NCI-H1694 (cell line): ENCODE results near the gene APOBEC3B.
"Not testable (repeated sequence)": the region's sequence is repeated elsewhere in the genome, so short reads cannot be mapped to it uniquely, and the experiment has no call there.

Experiments used
- DNase-seq: peaks from one replicate; lab custom pipeline; 2025; lab: John Stamatoyannopoulos, UW

The APOBEC3B gene

DNA sequence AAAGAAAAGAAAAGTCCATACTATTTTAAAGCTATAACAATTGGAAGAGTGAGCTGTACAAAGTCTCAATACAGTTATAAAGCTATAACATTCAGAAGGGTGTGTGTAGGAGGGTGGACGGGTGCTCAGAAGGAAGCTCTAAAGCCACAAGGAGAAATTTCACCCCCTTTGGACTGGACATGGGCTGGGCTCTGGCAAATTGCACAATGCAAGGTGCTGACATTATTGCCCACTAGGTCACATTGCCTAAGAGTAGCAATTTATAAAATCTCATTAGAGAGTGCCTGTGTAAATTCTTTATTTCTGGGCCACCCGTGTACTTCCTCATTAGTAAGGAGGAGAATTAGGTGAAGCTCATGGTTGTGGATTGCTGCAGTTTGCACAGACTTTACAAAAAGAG is 30.4 kb upstream of the APOBEC3B start:
- no peak for DNase-seq

DNA sequence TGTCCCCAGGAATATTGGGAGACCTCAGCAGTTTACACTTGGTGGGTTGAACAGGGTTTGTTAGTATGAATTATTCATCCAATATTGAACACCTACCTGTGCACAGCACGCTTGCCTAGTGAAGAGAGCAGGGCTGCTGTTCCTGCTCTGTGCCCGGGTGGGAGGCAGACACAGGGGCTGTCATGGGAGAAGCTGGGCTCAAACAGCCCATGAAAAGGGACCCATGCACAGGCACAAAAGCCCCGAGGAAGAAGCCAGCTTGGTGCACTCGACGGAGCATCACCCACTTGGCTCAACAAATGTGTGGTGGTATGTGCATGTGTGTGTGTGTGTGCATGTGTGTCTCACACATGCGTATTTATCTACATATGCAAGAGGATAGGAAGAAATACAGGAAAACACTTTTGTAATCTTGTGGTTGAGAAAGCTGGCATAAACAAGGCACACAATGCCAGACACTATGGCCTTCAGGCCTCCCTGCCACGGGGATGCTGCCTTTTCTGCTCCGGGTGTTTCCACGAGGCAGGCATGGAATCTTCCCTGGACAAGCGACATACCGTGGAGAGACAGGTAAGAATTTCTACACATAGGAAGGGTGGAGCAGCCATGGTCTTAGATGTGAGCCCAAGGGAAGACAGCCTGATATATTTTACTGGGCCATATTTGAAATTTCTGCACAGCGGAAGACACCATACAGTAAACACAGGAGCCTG is 29.7 kb upstream of the APOBEC3B start:
- DNase-seq: no peak

DNA sequence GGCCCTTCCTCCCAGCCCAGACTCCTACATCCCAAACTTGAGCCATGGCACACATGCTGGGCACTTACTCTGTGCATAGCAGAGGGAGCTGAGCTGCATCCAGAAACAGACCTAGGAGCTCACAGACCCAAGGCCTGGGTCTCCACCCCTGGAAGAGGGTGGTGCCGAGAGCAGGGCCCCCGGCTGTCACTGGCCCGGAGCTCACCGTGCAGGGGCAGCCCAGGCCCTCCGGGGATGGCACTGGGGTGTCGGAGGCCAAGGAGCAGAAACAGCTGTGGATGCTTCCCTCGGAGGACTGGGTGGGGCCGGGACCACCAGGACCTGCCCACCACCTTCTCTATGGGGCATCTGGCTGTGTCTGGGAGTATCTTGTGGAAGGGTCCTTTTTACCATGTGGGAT is 29.1 kb upstream of the APOBEC3B start:
- DNase-seq: no peak

DNA sequence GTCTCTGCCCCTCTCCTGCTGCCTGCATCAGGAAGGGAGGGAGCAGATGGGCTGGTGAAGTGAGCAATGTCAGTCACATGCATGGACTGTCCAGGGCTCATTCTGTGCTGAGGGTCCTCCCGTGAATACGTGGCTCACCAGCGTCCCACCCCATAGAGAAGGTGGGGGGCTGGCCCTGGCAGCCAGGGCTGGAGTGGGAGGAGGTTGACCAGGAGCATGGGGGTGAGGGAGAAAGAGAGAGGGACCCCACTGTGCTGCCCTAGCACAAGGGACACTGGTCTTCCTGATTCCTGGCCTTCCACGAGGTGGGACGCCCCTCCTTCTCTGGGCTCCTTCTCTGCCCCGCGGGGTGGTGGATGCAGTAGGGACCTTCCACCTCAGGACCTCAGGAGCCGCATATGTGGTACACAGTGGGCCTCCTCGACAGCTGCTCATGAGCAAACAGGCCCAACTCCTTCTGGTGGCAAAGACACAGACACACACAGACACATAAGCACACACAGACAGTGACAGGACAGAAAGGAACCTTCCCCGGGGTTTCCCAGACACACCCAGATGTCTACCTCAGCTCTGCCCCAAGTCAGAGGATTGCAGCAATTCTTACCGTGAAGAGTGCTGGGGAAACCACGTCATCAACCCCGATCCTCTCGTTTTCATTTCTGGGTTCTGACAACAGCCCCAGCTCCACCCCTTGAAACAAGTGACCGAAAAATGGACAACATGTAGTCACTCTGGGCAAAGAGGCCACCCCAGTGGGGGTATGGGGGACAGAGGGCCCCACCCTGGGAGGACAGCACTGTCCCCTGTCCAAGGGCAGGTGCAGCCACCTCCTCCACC is 28.4 kb upstream of the APOBEC3B start:
- DNase-seq: no peak

DNA sequence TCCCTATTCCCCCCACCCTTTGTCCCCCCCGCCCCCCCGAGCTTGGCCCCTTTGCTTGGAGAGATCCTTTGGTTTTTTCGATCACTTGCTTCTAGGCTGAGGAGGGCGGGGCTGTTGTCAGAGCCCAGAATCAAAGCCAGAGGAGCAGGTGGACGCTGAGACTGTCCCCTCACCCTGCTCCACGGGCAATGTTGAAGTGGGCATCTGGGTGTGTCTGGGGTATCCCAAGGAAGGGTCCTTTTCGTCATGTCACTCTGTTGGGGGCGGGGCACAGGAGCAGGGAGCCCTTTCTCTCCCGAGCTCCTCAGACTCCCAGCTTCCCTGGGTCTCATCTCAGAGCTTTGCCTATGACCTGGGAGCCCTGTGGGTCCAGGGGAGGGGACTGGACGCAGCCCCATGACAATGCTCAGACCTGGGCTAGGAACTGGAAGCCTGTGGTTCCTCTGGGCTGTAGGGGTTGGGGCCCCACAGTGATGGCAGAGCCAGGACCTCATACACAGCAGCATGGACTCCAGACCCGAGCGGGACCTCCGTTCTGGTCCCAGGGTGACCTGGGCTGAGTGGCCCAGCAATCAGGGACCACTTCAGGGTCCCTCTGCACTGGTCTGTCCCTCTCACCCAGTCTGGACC is 27.6 kb upstream of the APOBEC3B start:
- DNase-seq: no peak

DNA sequence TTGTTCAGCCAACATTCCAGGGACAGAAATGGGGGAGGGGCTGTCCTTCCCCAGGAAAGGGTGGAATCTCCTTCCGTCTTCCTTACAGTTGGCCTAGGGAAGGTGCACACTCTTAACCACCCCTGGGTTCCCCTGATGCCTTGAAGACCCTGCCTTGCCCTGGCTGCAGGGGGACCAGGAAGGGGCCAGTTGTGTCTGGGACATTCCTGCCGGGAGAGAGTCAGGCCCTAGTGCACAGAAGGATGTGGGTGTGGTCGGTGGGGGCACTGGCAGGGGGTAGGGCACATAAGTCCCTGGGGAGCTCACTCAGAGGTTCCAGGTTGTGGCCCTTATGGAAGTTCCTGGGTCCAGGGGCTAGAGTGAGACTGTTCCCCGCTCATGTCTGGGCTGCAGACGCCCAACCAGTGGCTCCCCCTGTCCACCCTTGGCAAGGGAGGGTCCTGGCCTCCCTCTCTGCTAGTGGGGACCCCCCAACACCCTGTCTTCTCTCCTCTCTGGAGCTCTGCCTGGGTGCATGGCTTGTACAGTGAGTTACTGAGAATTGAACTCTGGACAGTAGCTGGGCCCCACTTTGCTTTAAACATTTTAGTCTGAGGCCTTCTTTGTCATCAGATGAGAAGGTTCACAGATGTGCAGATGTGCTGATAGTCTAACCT is 26.8 kb upstream of the APOBEC3B start:
- DNase-seq: no peak

DNA sequence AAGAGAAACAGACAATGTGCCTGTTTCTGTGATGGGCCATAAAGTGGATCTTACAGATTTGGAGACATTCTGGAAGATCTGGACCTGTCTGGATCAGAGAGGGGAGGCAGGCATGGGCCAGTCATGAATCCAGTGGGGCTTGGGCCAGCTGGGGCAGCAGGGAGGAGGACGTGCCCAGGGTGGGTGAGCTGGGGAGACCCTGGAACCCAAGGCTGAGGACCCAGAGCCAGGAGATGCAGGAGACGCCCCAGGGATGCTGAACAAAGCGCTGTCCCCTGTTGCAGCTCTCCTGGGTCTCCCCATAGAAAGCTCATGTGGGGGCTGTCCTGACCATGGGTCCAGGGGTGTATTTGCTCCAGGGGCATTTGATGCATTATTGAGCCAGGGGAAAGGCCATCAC is 26.2 kb upstream of the APOBEC3B start:
- no peak for DNase-seq

DNA sequence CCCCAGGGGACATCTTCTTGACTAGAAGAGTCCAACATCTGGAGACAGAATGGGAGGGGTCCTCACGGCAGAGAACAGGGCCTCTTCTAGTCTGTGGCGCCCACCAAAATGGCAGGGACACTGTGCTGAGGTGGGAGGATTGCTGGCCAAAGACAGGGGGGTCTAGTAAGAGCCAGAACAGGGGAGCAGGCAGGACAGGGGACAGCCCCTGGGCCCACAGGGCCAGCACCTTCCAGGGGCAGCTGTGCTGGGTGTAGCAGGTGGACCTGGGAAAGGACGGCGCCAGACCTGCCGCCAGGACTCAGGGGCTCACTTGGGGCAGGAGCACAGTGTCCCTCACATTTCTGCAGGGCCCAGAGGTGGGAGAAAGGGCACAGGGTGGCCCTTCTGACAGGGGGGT is 25.6 kb upstream of the APOBEC3B start:
- no peak for DNase-seq

DNA sequence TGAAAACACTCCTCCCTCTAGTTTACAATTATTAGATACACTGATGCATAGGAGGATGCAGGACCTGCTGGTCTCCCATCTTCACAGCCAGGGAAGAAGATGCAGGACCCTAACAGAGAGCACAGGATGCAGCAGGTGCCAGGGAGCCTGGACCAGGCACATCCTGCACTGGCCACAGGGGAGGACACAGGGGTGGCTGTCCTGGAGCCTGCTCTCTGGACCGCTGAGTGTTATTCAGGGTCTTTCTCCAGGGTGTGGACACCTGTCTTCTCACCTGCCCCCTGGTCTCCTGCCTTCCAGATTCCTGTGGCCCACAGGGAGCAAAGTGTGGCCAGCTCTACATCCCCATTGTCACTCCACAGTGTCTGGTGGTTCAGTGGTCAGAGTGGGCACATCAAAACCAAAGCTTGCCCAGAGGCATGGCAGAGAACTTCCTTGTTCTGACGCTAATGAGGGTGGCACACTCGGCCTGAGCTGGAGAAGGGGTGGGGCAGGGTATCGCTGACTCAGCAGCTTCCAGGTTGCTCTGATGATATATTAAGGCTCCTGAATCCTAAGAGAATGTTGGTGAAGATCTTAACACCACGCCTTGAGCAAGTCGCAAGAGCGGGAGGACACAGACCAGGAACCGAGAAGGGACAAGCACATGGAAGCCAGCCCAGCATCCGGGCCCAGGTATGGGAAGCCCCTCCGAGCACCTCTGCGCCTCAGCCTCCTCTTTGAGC is 24.9 kb upstream of the APOBEC3B start, which contains the start of gene APOBEC3A:
Gene APOBEC3A (plus strand): TSS at position 564 of the 725 bp plus-strand sequence. CDS start 83 bp downstream, at position 647.
- DNase-seq: no peak

DNA sequence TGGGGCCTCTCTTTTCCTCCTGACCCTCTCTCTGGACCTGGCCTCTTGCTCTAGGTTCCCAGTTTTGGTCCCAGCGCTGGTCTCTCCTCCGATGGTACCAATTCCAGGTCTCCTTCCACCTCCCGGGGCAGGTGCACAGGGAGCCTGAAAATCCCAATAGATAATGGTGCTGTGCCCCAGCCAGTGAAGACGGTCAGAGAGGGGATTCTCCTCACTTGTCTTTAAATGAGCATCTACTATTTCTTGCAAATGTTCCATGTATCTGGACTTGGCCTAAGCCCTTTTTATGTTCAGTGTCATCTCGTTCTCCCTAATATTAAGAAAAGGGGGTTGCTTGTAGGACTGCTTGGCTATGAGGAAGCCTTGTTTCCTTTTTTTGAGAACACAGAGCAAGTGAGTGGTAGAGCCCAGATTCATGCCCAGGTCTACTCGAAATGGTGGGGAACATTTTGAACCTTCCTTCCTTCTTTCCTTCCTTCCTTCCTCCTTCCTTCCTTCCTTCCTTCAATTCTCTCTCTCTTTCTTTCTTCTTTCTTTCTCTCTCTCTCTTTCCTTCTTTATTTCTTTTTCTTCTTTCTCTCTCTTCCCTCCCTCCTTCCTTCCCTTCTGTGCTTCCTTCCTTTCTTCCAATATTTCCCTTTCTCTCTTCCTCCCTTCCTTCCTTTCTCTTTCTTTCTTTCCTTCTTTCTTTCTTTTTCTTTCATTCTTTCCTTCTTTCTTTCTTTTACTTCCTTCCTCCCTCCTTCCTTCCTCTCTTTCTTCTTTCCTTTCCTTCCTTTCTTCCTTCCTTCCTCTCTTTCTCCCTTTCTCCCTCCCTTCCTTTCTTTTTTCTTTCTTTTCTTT is 24.1 kb upstream of the APOBEC3B start:
- no peak for DNase-seq

DNA sequence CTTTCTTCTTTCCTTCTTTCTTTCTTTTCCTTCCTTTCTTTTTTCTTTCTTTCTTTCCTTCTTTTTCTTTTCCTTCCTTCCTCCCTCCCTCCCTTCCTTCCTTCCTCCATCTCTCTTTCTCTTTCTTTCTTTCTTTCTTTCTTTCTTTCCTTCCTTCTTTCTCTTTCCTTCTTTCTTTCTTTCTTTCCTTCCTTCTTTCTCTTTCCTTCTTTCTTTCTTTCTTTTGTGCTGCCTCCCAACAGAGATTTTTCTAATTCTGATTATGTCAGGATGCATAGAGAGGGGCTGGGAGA is 23.6 kb upstream of the APOBEC3B start:
- not testable (repeated sequence) for DNase-seq

DNA sequence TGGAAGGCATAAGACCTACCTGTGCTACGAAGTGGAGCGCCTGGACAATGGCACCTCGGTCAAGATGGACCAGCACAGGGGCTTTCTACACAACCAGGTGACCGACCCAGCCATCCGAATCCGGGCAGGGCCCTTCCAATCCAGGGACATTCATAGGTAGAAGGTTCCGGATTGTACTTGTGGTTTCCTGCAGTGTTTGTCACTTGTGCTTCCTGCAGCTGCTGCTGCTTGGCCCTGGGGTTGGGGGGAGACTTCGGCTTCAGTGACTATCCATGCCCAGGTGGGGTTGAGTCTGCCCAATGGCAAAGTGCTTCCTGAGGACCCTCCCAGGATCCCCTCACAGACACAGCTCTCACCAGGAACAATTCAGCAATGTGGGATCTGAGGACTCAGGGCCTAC is 22.6 kb upstream of the APOBEC3B start:
- DNase-seq: no peak

DNA sequence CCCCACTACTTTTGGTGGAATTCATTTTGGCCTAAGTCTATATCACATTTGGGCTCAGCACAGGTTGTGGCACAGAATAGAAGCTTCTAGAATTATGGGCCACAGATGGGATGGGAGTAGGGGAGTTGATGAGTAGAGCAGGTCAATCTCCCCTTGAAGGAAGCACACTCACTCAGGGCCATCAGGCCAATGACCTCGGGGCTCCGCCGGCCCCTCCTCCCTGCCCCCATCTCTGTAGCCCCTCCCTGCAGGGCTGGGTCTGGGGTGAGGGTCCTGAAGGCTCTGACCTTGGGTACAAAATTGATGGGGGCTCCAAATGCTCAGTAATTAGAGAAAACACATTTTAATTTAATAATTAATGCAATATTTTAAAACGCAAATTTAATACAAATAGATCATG is 21.5 kb upstream of the APOBEC3B start:
- DNase-seq: not testable (repeated sequence)

DNA sequence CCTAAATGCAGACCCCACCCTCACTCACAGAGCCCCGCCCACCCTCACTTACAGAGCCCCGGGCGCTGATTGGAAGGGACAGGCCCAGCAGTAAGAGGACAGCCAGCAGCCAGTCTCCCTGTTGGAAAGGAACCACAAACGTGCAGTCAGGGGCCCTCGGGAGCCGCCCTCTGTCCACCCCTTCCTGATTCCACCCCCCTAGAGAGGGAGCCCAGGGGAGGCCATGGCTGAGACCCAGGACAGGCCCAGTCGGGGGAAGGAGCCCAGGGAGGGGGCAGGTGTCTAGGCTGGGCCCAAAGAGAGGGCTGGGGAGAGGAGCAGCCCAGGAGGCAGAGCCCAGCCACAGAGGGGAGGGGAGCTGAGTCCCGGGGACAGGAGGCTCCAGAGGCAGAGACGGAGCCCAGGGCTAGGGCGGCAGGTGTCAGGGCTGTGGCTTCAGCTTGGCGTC is 18.8 kb upstream of the APOBEC3B start:
- DNase-seq: not testable (repeated sequence)

DNA sequence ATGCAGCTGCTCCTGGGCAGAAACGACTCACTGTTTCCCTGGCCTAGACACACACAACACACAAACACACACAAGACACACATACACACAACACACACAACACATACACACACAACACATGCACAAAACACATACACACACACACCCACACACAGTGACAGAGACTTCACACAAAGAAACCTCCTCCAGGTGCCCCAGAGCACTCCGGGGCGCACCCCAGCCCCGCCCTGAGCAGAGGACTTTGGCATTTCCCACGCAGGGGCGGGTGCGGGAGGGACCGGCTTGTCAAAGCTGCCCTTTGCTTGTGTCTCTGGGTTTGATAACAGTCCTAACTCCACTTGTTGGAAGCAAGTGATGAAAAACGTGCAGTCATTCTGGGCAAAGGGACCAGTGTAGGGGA is 18.3 kb upstream of the APOBEC3B start:
- no peak for DNase-seq

DNA sequence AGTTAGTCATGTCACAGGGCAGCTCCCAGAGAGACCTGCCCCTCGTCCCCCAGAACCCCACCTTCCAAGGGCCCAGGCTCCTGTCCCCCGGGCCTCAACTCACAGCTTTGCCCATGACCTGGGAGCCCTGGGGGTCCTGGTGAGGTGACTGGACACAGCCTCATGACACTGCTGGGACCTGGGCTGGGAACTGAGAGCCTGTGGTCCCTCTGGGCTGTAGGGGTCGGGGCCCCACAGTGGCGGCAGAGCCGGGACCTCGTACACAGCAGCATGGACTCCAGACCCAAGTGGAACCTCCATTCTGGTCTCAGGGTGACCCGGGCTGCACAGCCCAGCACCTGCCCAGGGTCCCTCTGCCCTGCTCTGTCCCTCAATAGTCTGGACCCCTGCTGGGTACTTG is 17.8 kb upstream of the APOBEC3B start:
- DNase-seq: no peak

DNA sequence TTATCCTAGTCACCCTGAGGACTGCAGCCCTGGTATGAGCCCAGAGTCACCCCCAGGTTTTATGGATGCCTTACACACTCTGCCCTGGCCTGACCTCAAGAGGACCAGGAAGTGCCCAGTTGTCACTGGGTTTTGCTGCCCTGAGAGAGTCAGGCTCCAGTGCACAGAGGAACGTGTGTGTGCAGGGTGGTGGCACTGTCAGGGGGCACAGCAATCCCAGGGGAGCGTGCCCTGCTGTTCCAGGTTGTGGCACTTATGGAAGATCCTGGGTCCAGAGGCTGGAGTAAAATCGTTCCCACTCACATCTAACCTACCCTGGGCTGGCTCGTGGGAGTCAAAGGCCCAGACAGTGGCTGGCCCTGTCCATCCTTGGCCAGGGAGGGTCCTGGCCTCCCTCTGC is 17.2 kb upstream of the APOBEC3B start:
- DNase-seq: no peak

DNA sequence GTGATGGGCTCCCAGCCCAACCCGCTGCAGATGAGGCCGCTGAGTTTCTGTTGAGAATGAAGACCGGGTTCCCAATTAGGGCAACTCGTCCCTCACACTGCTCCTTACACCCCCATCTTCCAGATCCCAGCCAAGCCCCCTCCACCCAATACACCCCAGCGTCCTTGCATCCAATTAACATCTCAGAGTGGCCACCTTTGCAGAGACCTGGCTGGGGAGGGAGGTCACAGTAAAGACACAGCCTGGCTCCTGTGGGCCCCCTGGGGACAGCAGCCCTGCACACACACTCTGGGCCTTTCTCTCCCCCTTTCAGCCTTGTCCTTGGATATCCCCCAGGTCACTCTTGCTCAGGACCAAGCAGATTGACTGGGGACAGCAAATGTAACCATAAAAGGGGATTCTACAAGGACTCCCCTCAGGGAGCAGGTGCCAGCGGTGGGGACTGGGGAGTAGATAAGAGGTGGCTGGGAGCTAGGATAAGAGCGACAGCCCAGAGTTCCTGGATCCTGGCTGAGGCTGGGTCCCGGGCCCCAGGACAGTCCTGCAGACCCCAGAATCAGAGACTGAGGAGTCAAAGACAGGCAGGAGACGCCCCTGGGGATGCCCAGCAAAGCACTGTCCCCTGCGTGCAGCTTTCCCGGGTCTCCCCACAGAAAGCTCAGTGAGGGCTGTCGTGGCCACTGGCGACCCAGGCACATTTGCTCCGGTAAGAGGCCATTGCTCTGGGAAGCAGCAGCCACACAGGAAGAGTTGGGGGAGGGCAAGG is 16.4 kb upstream of the APOBEC3B start:
- DNase-seq: no peak

DNA sequence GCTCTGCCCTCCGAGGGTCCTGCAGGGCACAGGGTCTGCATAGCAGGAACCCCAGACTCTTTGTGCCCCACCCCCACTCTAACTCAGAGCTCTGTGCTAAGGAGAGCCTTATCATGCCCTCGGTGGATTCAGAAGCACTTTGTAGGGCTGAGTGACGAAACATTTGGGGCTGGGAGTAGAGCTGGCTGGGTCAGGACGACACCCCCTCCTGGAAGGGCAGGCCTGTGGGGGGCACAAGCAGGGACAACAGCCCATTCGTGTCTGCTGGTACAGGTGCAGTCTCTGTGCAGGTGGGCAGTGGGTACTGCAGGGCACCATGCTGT is 15.8 kb upstream of the APOBEC3B start:
- no peak for DNase-seq

DNA sequence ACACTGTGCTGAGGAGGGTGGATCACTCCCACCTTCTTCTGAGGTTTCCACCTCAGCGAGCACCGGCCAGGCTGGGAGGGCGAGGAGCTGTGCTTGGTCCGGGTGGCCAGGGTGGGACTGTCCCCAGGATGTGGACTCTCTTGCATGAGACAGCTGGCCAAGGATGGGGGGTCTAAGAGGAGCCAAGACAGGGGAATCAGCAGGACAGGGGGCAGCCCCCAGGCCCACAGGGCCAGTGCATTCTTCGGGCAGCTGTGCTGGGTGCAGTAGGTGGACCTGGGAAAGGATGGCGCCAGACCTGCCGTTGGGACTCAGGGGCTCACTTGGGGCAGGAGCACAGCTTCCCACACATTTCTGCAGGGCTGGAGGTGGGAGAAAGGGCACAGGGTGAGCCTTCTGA is 15.2 kb upstream of the APOBEC3B start:
- no peak for DNase-seq
